HepG2 (cell line): Measurements from ENCODE around the gene NOL8.

ENCODE experiments used
- AGO1 ChIP-seq: fragments of 200-400 bp; formaldehyde crosslinking; IDR thresholded peaks from 2 replicates; pipeline ENCODE4 v1.6.1; 2017; ENCODE audit warnings: mild to moderate bottlenecking, low read depth, low read length, moderate library complexity; ENCODE audit not compliant: poor library complexity, severe bottlenecking
- CAMTA2 ChIP-seq: sonication (generic); formaldehyde crosslinking; IDR thresholded peaks from 2 replicates; pipeline ENCODE4 v1.4.0; 2020; ENCODE audit warnings: mild to moderate bottlenecking, missing genetic modification reagents, borderline replicate concordance
- ELF1 ChIP-seq: sonication (generic); formaldehyde crosslinking; IDR thresholded peaks from 2 replicates; pipeline ENCODE4 v1.4.0; 2020; ENCODE audit warnings: missing genetic modification reagents
- HCFC1 ChIP-seq: fragments of 150-350 bp; IDR thresholded peaks from 2 replicates; pipeline ENCODE4 v1.6.1; 2014; ENCODE audit warnings: low read depth, low read length
- IRX3 ChIP-seq: sonication (generic); formaldehyde crosslinking; IDR thresholded peaks from 2 replicates; pipeline ENCODE4 v1.8.1; 2023; ENCODE audit warnings: mild to moderate bottlenecking, low read depth, missing genetic modification reagents, borderline replicate concordance
- MEIS1 ChIP-seq: sonication (generic); formaldehyde crosslinking; IDR thresholded peaks from 2 replicates; pipeline ENCODE4 v1.9.0; 2021; ENCODE audit warnings: mild to moderate bottlenecking, missing genetic modification reagents, moderate library complexity, borderline replicate concordance
- MTA3 ChIP-seq: sonication (generic); formaldehyde crosslinking; IDR thresholded peaks from 2 replicates; pipeline ENCODE4 v1.4.0; 2020; ENCODE audit warnings: missing genetic modification reagents
- NR1H2 ChIP-seq: sonication (generic); formaldehyde crosslinking; IDR thresholded peaks from 2 replicates; pipeline ENCODE4 v1.8.1; 2022; ENCODE audit warnings: low read depth, missing genetic modification reagents, borderline replicate concordance
- POLR2A ChIP-seq, 2 experiments: IDR thresholded peaks; 2 replicates each; pipeline ENCODE4 v1.6.1; 2011; ENCODE audit warnings: low read depth in 2 of 2, low read length in 2 of 2, mild to moderate bottlenecking in 1 of 2, moderate library complexity in 1 of 2; ENCODE audit not compliant: insufficient read depth in 1 of 2
- RAD51 ChIP-seq: fragments of 450-650 bp; IDR thresholded peaks from 2 replicates; pipeline ENCODE4 v1.6.1; 2016; ENCODE audit warnings: borderline replicate concordance
- ZBTB33 ChIP-seq: sonication (generic); formaldehyde crosslinking; IDR thresholded peaks from 2 replicates; pipeline ENCODE4 v1.4.0; 2020; ENCODE audit warnings: missing genetic modification reagents

GRCh38 chr9:92295827-92296258, 29.3 kb downstream of the NOL8 start:
- TF ChIP-seq ELF1 (CRISPR knock-in tag) (no peak), CAMTA2 (no peak), IRX3 (CRISPR knock-in tag) (no peak), MTA3 (CRISPR knock-in tag) (no peak), RAD51 (no peak), POLR2A (IDR thresholded peaks at IDR 0.05; ENCODE audit: insufficient read depth in 1 of 2, low read depth in 2 of 2, low read length in 2 of 2) (no peak), MEIS1 (CRISPR knock-in tag) (no peak), ZBTB33 (CRISPR knock-in tag) (no peak), NR1H2 (CRISPR knock-in tag) (no peak), HCFC1 (no peak), AGO1 (no peak)
